SU-DHL-6 (cell line): Measurements from ENCODE around the gene DCN.

Source experiments
- H2AFZ ChIP-seq: fragments of 200-600 bp; sonication (generic); 2 replicates; pipeline ENCODE4 v1.6.1; 2014; ENCODE audit warnings: low read depth, mild to moderate bottlenecking, moderate library complexity, mixed read lengths, antibody characterized with exemption, low read length; ENCODE audit not compliant: severe bottlenecking
- H3F3A ChIP-seq: fragments of 200-600 bp; shearing (Covaris generic); 2 replicates; pipeline ENCODE4 v1.6.0; 2016; ENCODE audit warnings: antibody characterized with exemption, mild to moderate bottlenecking; ENCODE audit not compliant: insufficient read depth
- H3K27ac ChIP-seq: fragments of 200-600 bp; sonication (generic); 2 replicates; pipeline ENCODE4 v1.5.1; 2016; ENCODE audit warnings: low read depth, mild to moderate bottlenecking, low read length, moderate library complexity, mixed read lengths
- H3K27me3 ChIP-seq: fragments of 200-600 bp; sonication (generic), shearing (Covaris generic); 2 replicates; pipeline ENCODE4 v1.6.0; 2014; ENCODE audit warnings: mild to moderate bottlenecking, low read length
- H3K36me3 ChIP-seq: fragments of 200-600 bp; sonication (generic); 2 replicates; pipeline ENCODE4 v1.6.1; 2014; ENCODE audit warnings: mild to moderate bottlenecking, low read length, mixed read lengths
- H3K4me2 ChIP-seq: fragments of 300-600, 200-600 bp; shearing (Covaris generic), sonication (generic); 2 replicates; pipeline ENCODE4 v1.6.0; 2014; ENCODE audit warnings: low read length, low read depth, mild to moderate bottlenecking; ENCODE audit not compliant: poor library complexity, severe bottlenecking
- H3K4me3 ChIP-seq: fragments of 200-600 bp; sonication (generic); 2 replicates; pipeline ENCODE4 v1.5.1; 2014; ENCODE audit warnings: antibody characterized with exemption, low read length, mild to moderate bottlenecking, mixed read lengths; ENCODE audit not compliant: insufficient read depth, poor library complexity, severe bottlenecking
- H3K79me2 ChIP-seq: fragments of 200-600 bp; sonication (generic); 2 replicates; pipeline ENCODE4 v1.6.1; 2014; ENCODE audit warnings: mild to moderate bottlenecking, low read length, moderate library complexity; ENCODE audit not compliant: insufficient read depth
- H3K9ac ChIP-seq: fragments of 200-600 bp; sonication (generic); 2 replicates; pipeline ENCODE4 v1.7.0; 2014; ENCODE audit warnings: mild to moderate bottlenecking, low read length
- H3K9me2 ChIP-seq: fragments of 200-600 bp; sonication (generic); replicated peaks from 2 replicates; pipeline ENCODE4 v1.6.1; 2014; ENCODE audit warnings: low read length; ENCODE audit not compliant: insufficient read depth
- H3K9me3 ChIP-seq: fragments of 200-600 bp; sonication (generic); 2 replicates; pipeline ENCODE4 v1.6.1; 2014; ENCODE audit warnings: low read length, mixed read lengths; ENCODE audit not compliant: insufficient read depth
- H4K20me1 ChIP-seq: fragments of 200-600 bp; sonication (generic); 2 replicates; pipeline ENCODE4 v1.6.1; 2014; ENCODE audit warnings: low read depth, mild to moderate bottlenecking, antibody characterized with exemption, low read length, moderate library complexity, mixed read lengths
- CTCF ChIP-seq: fragments of 200-600 bp; sonication (generic); IDR thresholded peaks from one replicate; pipeline ENCODE4 v1.5.1; 2017; ENCODE audit warnings: antibody characterized with exemption, mild to moderate bottlenecking, low read length, moderate library complexity; ENCODE audit not compliant: insufficient read depth, poor library complexity, severe bottlenecking
- EZH2phosphoT487 ChIP-seq: fragments of 200-600 bp; sonication (generic), shearing (Covaris generic); conservative IDR thresholded peaks from 2 replicates; pipeline ENCODE4 v1.6.1; 2018; ENCODE audit warnings: mild to moderate bottlenecking, antibody characterized with exemption, low read length, moderate library complexity, mixed read lengths

Gene DCN

GRCh38 chr12:91110311-91110924, 72.2 kb downstream of the DCN start:
- no peak overlapping the region for H3K4me3 ChIP-seq
- no peak overlapping the region for H2AFZ ChIP-seq
- no peaks in the 10 kb centered on the region for H4K20me1 ChIP-seq
- H3K36me3 ChIP-seq = no peaks in the 10 kb centered on the region
- no peak overlapping the region for H3K9ac ChIP-seq
- H3K9me2 ChIP-seq = no peaks in the 10 kb centered on the region
- H3K27me3 ChIP-seq = no peaks in the 10 kb centered on the region
- TF ChIP-seq CTCF (no peak), EZH2phosphoT487 (no peak)
- H3K27ac ChIP-seq = no peak overlapping the region
- no peaks in the 10 kb centered on the region for H3K9me3 ChIP-seq
- H3K79me2 ChIP-seq = no peaks in the 10 kb centered on the region
- no peaks in the 10 kb centered on the region for H3F3A ChIP-seq
- H3K4me2 ChIP-seq = no peak overlapping the region

DNA sequence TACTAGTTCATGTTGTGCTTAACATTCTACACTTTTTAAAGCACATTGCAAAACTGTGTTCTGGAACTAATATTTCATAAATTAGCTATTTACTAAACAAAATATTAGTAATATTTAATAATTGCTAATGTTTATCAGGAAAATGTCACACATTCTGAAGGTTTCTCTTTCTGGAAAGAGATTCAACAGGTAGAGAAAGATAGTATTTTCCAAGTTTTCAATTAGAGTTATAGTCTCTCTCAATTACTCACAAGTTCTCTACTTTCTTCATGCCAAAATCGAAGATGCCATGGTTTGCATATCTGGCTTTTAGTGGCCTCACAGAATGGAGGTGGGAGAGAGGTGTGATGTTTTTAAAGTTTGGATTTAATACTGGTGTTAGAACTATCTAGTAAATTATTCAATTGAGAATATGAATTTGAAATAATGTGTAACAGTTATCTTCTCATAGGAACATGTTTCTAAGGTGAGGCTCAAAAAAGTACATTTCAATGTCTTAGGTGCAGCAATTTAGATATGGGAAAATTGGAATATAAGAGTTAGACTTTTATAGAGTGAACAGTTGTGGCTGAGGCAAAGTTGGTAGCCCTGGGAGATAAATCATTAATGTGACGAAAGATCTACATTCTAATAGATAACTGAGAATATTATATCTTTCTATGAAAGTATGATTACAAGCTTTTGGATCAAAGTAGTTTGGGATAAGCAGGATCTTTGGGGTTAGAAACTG, 72.9 kb downstream of the DCN start:
- TF ChIP-seq CTCF (no peak), EZH2phosphoT487 (no peak)
- Histone ChIP-seq H3F3A (no peaks in the 10 kb centered on the region), H3K27ac (no peak overlapping the region), H4K20me1 (no peaks in the 10 kb centered on the region), H3K9ac (no peak overlapping the region), H2AFZ (no peak overlapping the region), H3K36me3 (no peaks in the 10 kb centered on the region), H3K9me2 (no peaks in the 10 kb centered on the region), H3K4me2 (no peak overlapping the region), H3K4me3 (no peak overlapping the region), H3K27me3 (no peaks in the 10 kb centered on the region), H3K9me3 (no peaks in the 10 kb centered on the region), H3K79me2 (no peaks in the 10 kb centered on the region)

GRCh38 chr12:91109148-91109564, 73.5 kb downstream of the DCN start:
- Histone ChIP-seq H3K27ac (no peak overlapping the region), H3K9me2 (no peaks in the 10 kb centered on the region), H2AFZ (no peak overlapping the region), H3K4me2 (no peak overlapping the region), H3K79me2 (no peaks in the 10 kb centered on the region), H3K27me3 (no peaks in the 10 kb centered on the region), H3F3A (no peaks in the 10 kb centered on the region), H3K9me3 (no peaks in the 10 kb centered on the region), H3K36me3 (no peaks in the 10 kb centered on the region), H3K4me3 (no peak overlapping the region), H4K20me1 (no peaks in the 10 kb centered on the region), H3K9ac (no peak overlapping the region)
- TF ChIP-seq CTCF (peak; percentile 86), EZH2phosphoT487 (no peak)
